Caco-2 (cell line): ENCODE measurements around the gene SPARC. TPM values are rescaled to one million over a fixed set of nuclear protein-coding genes. Genes with fewer than 3 reads are reported as not detected.

Experiments used
- BruUV-seq: library from RNA; stranded (reverse); fragments of 400-500 nt; replicated peaks from 2 replicates; lab custom pipeline; 2021; lab: Mats Ljungman, UMichigan
- CTCF ChIA-PET: fragments of 300-600 bp; sonication (Branson Sonifier 250); formaldehyde crosslinking; loops from one replicate; lab custom pipeline; 2022; ENCODE audit warnings: antibody characterized with exemption; lab: Charles Lee
- POLR2A ChIA-PET: fragments of 300-600 bp; sonication (Branson Sonifier 250); formaldehyde crosslinking; loops from one replicate; lab custom pipeline; 2022; ENCODE audit warnings: antibody characterized with exemption; lab: Charles Lee
- DNase-seq, 2 experiments: peaks; one replicate each; pipeline versions ENCODE4 v3.0.0 to v3.0.0-alpha.2; 2020 to 2022
- H3K27me3 ChIP-seq: replicated peaks from 2 replicates; pipeline ENCODE4 v1.6.0; 2011; ENCODE audit warnings: low read length; ENCODE audit not compliant: control insufficient read depth, insufficient read depth
- H3K36me3 ChIP-seq: 2 replicates; pipeline ENCODE4 v1.5.1; 2011; ENCODE audit warnings: low read length; ENCODE audit not compliant: control insufficient read depth, insufficient read depth
- H3K4me1 ChIP-seq: fragments of 250-450 bp; sonication (Bioruptor Pico); 2 replicates; pipeline ENCODE4 v1.5.1; 2020; ENCODE audit warnings: mild to moderate bottlenecking
- H3K4me3 ChIP-seq: 2 replicates; pipeline ENCODE4 v1.5.1; 2011; ENCODE audit warnings: low read depth, mild to moderate bottlenecking, control low read depth, low read length
- H3K9me3 ChIP-seq: fragments of 250-450 bp; sonication (Bioruptor Pico); 2 replicates; pipeline ENCODE4 v1.5.1; 2020; ENCODE audit warnings: mild to moderate bottlenecking, moderate library complexity
- H3K27ac Mint-ChIP-seq: one replicate; pipeline ENCODE4 v1.8.0; 2022; ENCODE audit warnings: mixed read lengths; ENCODE audit not compliant: unreplicated experiment
- H3K27me3 Mint-ChIP-seq: one replicate; pipeline ENCODE4 v1.8.0; 2022; ENCODE audit warnings: mixed read lengths; ENCODE audit not compliant: insufficient read depth, unreplicated experiment
- H3K36me3 Mint-ChIP-seq: one replicate; pipeline ENCODE4 v1.8.0; 2022; ENCODE audit warnings: mild to moderate bottlenecking, mixed read lengths; ENCODE audit not compliant: insufficient read depth, unreplicated experiment
- H3K4me1 Mint-ChIP-seq: one replicate; pipeline ENCODE4 v1.8.0; 2022; ENCODE audit warnings: low read depth, mixed read lengths; ENCODE audit not compliant: unreplicated experiment
- H3K4me3 Mint-ChIP-seq: one replicate; pipeline ENCODE4 v1.8.0; 2022; ENCODE audit warnings: mild to moderate bottlenecking, moderate library complexity, mixed read lengths; ENCODE audit not compliant: unreplicated experiment
- H3K9me3 Mint-ChIP-seq: one replicate; pipeline ENCODE4 v1.8.0; 2022; ENCODE audit warnings: mixed read lengths; ENCODE audit not compliant: unreplicated experiment
- intact Hi-C: fragments of 100-400 bp; cut with micrococcal nuclease; formaldehyde crosslinking; loops from one replicate; pipeline ENCODE4 v1.10.0; 2022; ENCODE audit not compliant: unreplicated experiment
- total RNA-seq: library from RNA; stranded (reverse); gene quantifications from 2 replicates; pipeline ENCODE4 v1.2.3, GENCODE V29; 2022
- TF ChIP-seq, protein P1 (sequence below), 2 experiments: fragments of 200-600 bp in 1 of 2; IDR thresholded peaks; 1 replicate in 1 of 2; 2 replicates in 1 of 2; pipeline versions ENCODE4 v1.5.1 to v1.8.0; 2011 to 2022; ENCODE audit warnings: antibody characterized with exemption in 1 of 2, control low read depth in 1 of 2, inconsistent platforms in 1 of 2, low read depth in 1 of 2, low read length in 1 of 2, mild to moderate bottlenecking in 1 of 2, moderate library complexity in 1 of 2; ENCODE audit not compliant: insufficient read depth in 1 of 2, severe bottlenecking in 1 of 2, unreplicated experiment in 1 of 2

SPARC gene
- total RNA-seq, 1 experiment from 2014 or later = 22.7 TPM

DNA sequence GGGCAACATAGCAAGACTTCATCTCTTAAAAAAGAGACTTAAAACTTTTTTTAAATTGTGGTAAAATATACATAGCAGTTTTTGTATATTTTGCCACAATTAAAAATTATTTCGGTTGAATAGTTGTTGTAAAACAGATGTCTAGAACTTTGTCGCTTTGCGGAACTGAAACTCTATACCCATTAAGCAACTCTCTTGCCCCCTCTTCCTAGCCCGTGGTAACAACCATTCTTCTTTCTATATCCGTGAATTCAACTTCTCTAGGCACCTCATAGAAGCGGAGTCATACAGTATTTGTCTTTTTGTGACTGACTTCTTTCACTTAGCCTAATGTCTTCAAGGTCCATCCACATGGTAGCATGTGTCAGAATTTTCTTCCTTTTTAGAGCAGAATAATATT lies 43.3 kb downstream of the SPARC start:
- H3K27me3 Mint-ChIP-seq = no peaks in the 10 kb centered on the region
- no peak overlapping the region for H3K27ac Mint-ChIP-seq
- Histone ChIP-seq H3K27me3 (no peaks in the 10 kb centered on the region), H3K36me3 (no peaks in the 10 kb centered on the region), H3K9me3 (no peaks in the 10 kb centered on the region), H3K4me1 (no peaks in the 10 kb centered on the region), H3K4me3 (no peak overlapping the region)
- H3K4me3 Mint-ChIP-seq = no peak overlapping the region
- BruUV-seq = no TSS peak
- intact Hi-C loops = no loop called here
- DNase-seq = no peak
- H3K4me1 Mint-ChIP-seq = no peaks in the 10 kb centered on the region
- CTCF ChIA-PET = interaction anchor here (0.6 kb wide), 1 partner anchor 20 kb away, joined by 3 read pairs; no protein-coding TSS in a partner anchor
- TF ChIP-seq, protein P1, sequence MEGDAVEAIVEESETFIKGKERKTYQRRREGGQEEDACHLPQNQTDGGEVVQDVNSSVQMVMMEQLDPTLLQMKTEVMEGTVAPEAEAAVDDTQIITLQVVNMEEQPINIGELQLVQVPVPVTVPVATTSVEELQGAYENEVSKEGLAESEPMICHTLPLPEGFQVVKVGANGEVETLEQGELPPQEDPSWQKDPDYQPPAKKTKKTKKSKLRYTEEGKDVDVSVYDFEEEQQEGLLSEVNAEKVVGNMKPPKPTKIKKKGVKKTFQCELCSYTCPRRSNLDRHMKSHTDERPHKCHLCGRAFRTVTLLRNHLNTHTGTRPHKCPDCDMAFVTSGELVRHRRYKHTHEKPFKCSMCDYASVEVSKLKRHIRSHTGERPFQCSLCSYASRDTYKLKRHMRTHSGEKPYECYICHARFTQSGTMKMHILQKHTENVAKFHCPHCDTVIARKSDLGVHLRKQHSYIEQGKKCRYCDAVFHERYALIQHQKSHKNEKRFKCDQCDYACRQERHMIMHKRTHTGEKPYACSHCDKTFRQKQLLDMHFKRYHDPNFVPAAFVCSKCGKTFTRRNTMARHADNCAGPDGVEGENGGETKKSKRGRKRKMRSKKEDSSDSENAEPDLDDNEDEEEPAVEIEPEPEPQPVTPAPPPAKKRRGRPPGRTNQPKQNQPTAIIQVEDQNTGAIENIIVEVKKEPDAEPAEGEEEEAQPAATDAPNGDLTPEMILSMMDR (IDR thresholded peaks at IDR 0.05; ENCODE audit: insufficient read depth in 1 of 2, low read depth in 1 of 2, low read length in 1 of 2, severe bottlenecking in 1 of 2, unreplicated experiment in 1 of 2) = no peak
- no peaks in the 10 kb centered on the region for H3K36me3 Mint-ChIP-seq
- POLR2A ChIA-PET = no interaction called here
- H3K9me3 Mint-ChIP-seq = no peaks in the 10 kb centered on the region

DNA sequence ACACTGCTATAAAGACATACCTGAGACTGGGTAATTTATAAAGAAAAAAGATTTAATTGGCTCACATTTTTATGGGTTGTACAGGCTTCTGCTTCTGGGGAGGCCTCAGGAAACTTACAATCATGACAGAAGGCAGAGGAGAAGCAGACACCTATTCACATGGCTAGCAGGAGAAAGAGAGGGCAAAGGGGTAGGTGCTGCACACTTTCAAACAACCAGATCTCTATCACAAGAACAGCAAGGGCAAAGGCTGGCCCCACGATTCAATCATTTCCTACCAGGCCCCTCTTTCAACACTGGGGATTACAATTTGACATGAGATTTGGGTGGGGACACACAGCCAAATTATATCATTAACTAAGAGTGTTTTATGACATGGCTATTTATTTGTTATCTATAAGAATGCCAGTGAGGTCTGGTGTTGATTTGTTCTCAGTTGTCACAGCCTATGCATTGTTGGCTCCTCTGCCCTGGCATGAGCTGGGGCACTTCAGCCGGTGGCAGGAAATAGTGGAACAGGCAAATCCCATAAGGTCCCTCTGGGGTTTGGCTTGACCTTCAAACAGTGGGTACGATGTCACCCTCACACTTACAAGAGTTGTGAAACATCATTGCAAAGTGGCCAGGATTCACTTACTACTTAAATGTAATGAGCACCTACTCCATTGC lies 44.1 kb downstream of the SPARC start:
- no peaks in the 10 kb centered on the region for H3K9me3 ChIP-seq
- DNase-seq = no peak
- Mint-ChIP-seq H3K4me1 (no peaks in the 10 kb centered on the region), H3K27ac (no peak overlapping the region), H3K4me3 (no peak overlapping the region), H3K9me3 (no peaks in the 10 kb centered on the region), H3K36me3 (no peaks in the 10 kb centered on the region), H3K27me3 (no peaks in the 10 kb centered on the region)
- ChIA-PET CTCF (no interaction called here), POLR2A (no interaction called here)
- TF ChIP-seq, protein P1 (IDR thresholded peaks at IDR 0.05; ENCODE audit: insufficient read depth in 1 of 2, low read depth in 1 of 2, low read length in 1 of 2, severe bottlenecking in 1 of 2, unreplicated experiment in 1 of 2) = no peak
- BruUV-seq = no TSS peak
- no peaks in the 10 kb centered on the region for H3K4me1 ChIP-seq
- intact Hi-C loops = no loop called here
- no peak overlapping the region for H3K4me3 ChIP-seq
- H3K36me3 ChIP-seq = no peaks in the 10 kb centered on the region
- H3K27me3 ChIP-seq = no peaks in the 10 kb centered on the region

DNA sequence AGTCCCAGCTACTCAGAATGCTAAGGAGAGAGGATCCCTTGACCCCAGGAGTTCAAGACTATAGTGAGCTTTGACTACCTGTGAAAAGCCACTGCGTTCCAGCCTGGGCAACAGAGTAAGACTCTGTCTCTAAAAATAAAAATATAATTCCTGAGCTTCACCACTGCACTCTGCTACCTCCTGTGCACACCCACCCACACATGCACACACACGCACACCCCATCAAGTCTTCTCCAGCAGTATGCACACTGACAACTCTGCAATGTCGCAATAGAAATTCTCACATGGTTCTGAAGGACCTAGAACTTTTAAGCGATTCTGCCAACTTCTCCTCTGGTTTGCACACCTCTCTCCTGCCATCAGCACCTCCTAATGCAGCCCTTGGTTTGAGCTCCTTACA lies 48.1 kb downstream of the SPARC start:
- ChIA-PET CTCF (interaction anchor here (1.1 to 1.2 kb wide), 2 partner anchors 20 to 115 kb away, joined by 3 to 5 read pairs; no protein-coding TSS in a partner anchor), POLR2A (no interaction called here)
- intact Hi-C loops = no loop called here

More for the DNA sequence above, 48.1 kb downstream of the SPARC start:
- TF ChIP-seq, protein P1 (IDR thresholded peaks at IDR 0.05; ENCODE audit: insufficient read depth in 1 of 2, low read depth in 1 of 2, low read length in 1 of 2, severe bottlenecking in 1 of 2, unreplicated experiment in 1 of 2) = no peak
- H3K36me3 ChIP-seq = no peaks in the 10 kb centered on the region
- no peaks in the 10 kb centered on the region for H3K4me1 ChIP-seq
- BruUV-seq = no TSS peak
- H3K4me3 Mint-ChIP-seq = no peak overlapping the region
- no peak overlapping the region for H3K4me3 ChIP-seq
- no peak overlapping the region for H3K27ac Mint-ChIP-seq
- H3K4me1 Mint-ChIP-seq = no peaks in the 10 kb centered on the region
- no peak for DNase-seq
- no peaks in the 10 kb centered on the region for H3K9me3 ChIP-seq
- peaks cover 2% of the 10 kb centered on the region for H3K27me3 Mint-ChIP-seq
- no peaks in the 10 kb centered on the region for H3K36me3 Mint-ChIP-seq
- H3K9me3 Mint-ChIP-seq = no peaks in the 10 kb centered on the region
- H3K27me3 ChIP-seq = no peaks in the 10 kb centered on the region
